Measurements from ENCODE around the gene AP3B1. TPM values are rescaled to one million over a fixed set of nuclear protein-coding genes. Genes with fewer than 3 reads are reported as not detected.

AP3B1 gene, protein sequence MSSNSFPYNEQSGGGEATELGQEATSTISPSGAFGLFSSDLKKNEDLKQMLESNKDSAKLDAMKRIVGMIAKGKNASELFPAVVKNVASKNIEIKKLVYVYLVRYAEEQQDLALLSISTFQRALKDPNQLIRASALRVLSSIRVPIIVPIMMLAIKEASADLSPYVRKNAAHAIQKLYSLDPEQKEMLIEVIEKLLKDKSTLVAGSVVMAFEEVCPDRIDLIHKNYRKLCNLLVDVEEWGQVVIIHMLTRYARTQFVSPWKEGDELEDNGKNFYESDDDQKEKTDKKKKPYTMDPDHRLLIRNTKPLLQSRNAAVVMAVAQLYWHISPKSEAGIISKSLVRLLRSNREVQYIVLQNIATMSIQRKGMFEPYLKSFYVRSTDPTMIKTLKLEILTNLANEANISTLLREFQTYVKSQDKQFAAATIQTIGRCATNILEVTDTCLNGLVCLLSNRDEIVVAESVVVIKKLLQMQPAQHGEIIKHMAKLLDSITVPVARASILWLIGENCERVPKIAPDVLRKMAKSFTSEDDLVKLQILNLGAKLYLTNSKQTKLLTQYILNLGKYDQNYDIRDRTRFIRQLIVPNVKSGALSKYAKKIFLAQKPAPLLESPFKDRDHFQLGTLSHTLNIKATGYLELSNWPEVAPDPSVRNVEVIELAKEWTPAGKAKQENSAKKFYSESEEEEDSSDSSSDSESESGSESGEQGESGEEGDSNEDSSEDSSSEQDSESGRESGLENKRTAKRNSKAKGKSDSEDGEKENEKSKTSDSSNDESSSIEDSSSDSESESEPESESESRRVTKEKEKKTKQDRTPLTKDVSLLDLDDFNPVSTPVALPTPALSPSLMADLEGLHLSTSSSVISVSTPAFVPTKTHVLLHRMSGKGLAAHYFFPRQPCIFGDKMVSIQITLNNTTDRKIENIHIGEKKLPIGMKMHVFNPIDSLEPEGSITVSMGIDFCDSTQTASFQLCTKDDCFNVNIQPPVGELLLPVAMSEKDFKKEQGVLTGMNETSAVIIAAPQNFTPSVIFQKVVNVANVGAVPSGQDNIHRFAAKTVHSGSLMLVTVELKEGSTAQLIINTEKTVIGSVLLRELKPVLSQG
- 10 to 100 TPM; 40.8 to 54.3 (median 50.9) TPM for polyA plus RNA-seq (ENCODE audit: insufficient read depth in 1 of 5, insufficient read length in 5 of 5, low replicate concordance in 1 of 5)
- long read RNA-seq, donor 1, full-length matches to known transcripts, result 5 of 18 reads
- long read RNA-seq, donor 1, partial matches to known transcripts, result 13 of 18 reads
- long read RNA-seq, donor 1, other reads (novel, unspliced or antisense), result 0 of 18 reads
- long read RNA-seq, donor 2, full-length matches to known transcripts, result 2 of 2 reads
- long read RNA-seq, donor 2, partial matches to known transcripts, result 0 of 2 reads
- long read RNA-seq, donor 2, other reads (novel, unspliced or antisense), result 0 of 2 reads
- long read RNA-seq, donor 3, partial matches to known transcripts, result 0 of 1 reads
- long read RNA-seq, donor 3, other reads (novel, unspliced or antisense), result 0 of 1 reads
- long read RNA-seq, donor 4, full-length matches to known transcripts, result 3 of 11 reads
- long read RNA-seq, donor 4, partial matches to known transcripts, result 8 of 11 reads
- long read RNA-seq, donor 4, other reads (novel, unspliced or antisense), result 0 of 11 reads
- long read RNA-seq, donor 5, partial matches to known transcripts, result 0 of 1 reads
- long read RNA-seq, donor 5, other reads (novel, unspliced or antisense), result 0 of 1 reads
- long read RNA-seq, donor 6, full-length matches to known transcripts, result 2 of 8 reads
- long read RNA-seq, donor 6, partial matches to known transcripts, result 6 of 8 reads
- long read RNA-seq, donor 6, other reads (novel, unspliced or antisense), result 0 of 8 reads
- long read RNA-seq, donor 7, full-length matches to known transcripts, result 5 of 5 reads
- long read RNA-seq, donor 7, partial matches to known transcripts, result 0 of 5 reads
- long read RNA-seq, donor 7, other reads (novel, unspliced or antisense), result 0 of 5 reads
- long read RNA-seq, donor 8, result 0 reads

DNA sequence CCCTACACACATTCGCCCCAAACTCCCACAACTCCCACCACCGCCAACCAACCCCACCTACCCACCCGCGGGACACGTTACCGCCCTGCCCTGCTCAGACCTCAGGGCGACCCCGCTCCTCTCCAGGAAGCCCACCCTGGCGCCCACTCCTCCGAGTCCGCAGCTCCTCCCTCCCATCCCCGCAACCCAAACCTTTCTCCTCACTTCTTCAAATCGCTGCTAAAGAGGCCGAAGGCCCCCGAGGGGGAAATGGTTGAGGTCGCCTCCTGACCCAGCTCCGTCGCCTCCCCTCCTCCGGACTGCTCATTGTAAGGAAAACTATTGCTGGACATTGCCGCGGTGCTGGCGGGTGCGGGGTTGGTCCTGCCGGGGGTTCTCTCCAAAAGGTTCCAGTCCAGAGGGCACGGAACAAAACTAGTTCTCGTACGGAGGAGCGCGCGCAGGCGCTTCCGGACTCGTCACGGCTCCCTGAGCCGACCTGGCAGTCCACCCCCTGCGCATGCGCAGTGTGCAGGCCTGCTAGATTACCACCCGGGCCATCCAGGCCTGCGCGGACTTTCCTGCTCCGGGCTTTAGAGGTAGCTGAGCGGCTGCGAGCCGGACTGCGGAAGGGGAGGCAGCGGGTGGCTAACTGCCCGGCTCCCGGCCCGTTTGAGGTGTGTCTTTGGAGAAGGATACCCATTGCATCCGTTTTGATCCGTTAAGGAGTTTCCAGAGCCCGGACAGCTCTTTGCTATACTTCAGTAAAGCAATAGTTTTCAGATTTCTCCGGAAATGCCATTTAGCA is at the start of gene AP3B1:
Gene AP3B1 (minus strand): TSS at position 451 of the 787 bp plus-strand sequence. CDS start 119 bp downstream, at position 332.
- DNase-seq, result peak; percentile 98 to 99

DNA sequence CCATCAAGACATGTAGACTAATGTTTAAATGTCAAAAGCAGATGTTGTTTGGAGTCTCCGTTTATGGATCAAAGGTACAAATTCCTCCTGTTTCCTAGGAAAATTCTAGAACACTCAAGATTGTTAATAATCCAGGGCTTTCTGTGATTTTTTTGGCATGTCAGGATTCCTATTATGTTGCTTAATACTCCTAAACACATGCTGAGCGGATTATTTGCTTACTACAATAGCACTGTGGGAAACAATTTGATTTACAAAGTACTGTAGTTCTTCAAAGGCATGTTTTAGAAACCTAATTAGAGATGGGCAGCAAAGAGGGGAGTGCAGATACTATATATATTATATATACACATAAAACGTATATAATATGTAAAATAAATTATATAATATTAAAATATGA is 46.9 kb upstream of the AP3B1 start:
- DNase-seq, result no peak

DNA sequence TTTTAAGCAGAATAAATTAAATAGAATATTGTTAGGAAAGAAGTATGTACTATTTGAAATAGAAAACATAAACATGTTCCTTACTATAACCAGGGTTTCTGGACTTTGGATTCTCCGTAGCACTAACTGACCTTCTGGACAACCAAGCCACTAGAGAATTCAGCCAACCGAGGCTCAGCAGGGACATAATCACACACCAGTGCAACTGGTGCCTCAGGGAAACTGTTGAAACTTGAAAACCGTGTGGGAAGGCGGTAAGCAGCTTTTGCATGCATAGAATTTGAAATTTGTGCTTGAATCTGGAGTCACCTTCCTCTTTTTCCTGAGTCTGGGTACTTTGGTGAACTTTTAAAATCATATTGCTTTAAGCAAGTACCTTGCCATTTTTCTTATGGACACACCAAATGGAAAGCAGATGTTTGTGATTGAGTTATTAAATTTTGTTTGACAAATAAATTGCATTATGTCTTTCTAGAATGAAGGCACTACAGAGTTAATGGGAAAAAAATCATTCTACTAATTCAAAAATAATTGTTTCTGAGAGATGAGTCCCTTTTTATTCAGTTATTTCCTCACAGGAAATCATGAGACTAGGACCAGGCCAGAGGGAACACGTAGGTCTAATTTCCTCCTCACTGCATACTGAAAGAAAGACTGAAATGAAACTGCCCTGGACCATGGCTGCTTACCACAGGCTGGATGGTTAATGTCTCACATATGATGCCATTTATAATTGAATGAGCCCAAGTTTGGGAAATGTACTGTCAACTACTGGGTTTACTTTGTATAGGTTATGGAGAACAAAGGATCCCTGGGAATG is 45.3 kb upstream of the AP3B1 start:
- no peak for DNase-seq

DNA sequence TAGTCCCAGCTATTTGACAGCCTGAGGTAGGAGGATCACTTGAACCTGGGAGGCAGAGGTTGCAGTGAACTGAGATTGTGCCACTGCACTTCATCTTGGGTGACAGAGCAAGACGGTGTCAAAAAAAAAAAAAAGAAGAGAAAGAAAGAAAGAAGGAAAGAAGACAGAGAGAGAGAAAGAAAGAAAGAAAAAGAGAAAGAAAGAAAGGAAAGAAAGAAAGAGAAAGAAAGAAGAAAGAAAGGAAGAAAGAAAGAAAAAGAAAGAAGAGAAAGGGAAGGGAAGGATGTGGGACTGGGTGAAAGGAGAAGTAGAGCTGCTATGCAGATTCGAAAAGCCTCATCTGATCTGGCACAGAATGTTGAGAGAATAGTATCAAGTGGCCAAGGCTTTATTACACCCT is 42.2 kb upstream of the AP3B1 start:
- DNase-seq, result no peak

DNA sequence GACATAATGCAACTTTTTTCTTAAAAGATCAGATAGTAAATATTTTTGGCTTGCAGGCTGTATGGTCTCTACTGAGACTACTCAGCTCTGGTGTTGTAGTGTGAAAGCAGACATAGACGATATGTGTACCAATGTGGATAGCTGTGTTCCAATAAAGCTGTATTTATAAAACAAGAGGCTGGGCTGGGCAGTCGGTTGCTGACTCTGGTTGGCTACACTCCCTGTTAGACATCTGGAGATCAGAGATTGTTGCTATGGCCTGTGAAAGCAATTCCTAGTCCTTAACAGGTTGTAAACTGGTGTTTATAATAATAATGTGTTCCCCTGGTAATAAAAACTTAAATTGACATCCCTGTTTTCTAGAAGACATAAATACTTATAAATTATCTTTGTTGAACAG is 41.5 kb upstream of the AP3B1 start:
- DNase-seq, result no peak

DNA sequence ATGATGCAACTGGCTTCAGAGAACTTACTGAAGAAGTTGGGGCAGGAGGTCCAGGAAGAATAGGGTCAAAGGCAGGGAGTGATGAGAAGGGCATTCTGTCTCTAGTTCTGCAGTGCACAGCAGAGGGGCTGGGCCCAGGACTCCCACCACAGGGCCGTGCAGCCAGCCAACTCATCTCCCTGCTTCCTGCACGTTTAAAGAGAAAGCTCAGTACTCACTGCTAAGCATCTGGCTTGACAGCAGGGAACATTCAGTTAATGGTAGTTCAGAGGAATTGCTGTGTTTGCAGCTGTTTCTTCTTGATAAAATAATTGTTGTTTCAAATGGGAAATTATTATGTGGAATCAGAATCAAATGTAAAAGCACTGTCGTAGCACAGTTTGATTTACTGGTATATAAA is 40.3 kb upstream of the AP3B1 start:
- no peak for DNase-seq

DNA sequence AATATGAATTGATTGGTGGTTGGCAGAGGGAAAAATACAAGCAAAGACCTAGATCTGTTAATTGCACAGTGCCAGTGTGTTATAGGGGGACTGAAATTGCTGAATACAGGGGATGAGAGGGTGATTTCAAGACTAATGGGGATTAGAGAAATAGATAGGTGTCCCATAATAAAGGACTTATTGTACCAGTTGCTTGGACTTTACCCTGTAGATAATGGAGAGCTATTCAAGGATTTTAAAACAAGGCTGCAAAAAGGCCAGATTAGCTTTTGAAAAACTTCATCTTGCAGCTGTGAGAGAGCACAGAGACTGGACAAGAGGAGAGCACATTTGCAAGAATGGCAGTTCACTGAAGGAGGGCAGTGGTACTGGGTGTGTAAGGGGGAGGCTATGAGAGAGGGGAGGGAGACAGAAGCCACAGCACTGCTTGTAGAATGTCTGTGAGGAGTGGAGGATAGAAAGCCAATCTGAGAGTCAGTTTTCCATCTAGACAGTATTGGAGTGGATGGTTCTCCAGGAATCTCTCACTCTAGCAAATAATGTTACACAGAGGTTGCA is 37.1 kb upstream of the AP3B1 start:
- DNase-seq, result no peak

DNA sequence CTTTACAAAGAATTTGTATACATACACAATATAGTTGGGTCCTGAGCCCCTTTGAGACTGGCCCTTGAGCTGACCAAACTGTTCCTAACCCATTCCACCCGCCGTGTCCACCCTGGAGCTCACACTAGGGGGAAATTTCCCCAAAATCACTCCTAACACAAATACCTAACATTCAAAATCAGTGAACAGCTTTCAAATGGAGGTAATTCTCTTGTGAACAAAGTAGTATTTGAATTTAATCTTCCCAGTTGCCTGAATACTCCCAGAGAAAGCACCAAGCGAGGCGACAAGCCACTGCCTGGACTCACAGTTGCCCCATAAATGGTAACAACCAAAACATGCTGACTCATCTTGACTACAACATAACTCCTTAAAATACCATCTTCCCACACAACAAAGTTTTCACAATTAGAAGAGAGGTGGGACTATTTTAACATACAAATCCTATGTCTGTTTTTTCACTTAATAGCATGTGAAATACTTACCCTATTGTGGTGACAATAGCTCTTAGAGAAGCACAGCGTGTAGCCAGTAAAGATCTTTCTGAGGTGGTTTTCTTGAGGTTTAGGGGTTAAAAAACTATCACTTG is 34.2 kb upstream of the AP3B1 start:
- DNase-seq, result no peak

DNA sequence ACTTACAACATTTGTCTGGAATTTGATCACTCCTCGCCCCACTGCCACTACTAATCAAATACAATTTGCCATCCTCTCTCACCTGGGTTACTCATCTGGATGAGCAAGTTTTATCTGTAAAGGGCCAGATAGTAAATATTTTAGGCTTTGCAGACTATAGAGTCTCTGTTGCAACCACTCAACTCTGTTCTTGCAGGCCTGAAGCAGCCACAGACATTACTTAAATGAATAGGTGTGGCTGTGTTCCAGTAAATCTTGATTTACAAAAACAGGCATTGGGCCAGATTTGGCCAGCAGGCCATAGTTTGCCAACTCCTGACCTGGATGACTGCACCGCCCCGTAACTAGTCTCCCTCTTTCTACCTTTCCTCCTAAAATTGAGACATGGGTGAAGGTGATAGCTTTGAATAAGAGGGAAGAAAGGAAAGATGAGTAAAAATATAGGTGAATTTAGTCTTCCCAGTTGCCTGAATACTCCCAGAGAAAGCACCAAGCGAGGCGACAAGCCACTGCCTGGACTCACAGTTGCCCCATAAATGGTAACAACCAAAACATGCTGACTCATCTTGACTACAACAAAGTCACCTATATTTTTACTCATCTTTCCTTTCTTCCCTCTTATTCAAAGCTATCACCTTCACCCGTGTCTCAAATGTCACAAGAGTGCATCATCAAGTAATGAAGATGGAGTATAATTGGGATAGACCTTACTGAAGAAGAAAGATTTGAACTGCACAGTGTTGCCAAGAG is 33.4 kb upstream of the AP3B1 start:
- DNase-seq, result no peak

DNA sequence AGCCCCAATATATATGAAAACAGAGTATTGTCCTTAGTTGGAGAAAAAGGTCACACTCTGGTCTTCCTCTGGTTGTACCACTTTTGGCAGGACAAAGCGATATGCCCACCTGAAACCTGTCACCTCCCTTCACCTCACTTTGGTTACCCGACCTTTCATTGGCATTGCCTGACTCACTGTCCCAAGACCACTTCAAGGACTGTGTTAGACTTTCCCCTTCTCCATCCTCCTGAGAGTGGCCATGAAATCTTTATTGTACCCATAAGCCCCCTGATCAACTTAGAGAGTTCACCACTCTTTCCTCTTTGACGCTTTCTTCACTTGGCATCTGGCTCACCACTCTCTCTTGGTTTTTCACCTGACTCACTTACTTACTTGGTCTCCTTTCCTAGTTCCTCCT is 32.4 kb upstream of the AP3B1 start:
- DNase-seq, result no peak

DNA sequence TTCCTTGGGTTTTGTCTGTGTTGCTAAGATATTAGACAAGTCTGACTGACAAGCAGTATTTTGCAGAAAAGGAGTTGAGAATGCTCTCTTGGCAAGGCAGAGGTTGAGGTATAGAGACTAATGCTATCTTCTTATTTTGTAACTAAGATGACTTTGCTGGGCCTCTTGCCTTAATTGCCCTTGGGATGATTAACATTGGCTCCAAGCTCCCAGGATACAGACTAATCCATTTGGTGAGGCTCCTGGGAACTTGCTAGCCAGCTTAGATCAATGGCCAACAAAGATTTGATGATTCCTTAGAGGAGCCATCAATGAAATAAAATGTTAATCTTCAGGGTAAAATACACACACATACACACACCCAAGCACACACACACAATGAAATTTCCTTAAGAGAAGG is 28.7 kb upstream of the AP3B1 start:
- no peak for DNase-seq

DNA sequence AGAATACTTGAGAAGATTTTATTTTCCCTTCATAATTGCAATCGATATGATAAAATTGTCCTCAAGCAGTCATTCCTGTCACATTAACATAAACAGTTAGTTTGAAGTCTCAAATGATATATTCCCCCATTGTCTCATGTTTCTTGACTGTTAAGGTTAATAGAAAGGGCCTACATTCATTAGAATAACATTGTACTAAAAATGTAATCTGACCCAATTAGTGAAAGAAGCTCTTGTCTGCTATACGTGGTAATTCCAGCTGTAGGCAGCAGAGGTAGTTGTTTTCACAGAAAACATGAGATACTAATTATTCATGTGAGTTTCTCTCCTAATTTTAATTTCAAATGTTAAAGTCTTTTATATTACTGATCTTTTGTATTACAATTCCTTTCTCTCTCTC is 25.9 kb upstream of the AP3B1 start:
- peak in 1 of 2 donors; percentile 6 for DNase-seq

DNA sequence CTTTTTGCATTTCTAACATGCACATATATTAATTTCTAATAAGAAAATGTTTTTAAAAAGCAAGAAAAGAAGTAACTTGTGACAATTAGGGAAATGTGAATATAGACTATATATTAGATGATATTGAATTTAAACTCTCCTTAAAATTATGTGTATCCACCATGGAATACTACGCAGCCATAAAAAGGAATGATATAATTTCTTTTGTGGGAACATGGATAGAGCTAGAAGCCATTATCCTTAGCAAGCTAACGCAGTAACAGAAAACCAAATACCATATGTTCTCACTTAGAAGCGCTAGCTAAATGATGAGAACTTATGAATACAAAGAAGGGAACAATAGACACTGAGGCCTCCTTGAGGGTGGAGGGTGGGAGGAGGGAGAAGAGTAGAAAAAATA is 23.8 kb upstream of the AP3B1 start:
- no peak for DNase-seq

DNA sequence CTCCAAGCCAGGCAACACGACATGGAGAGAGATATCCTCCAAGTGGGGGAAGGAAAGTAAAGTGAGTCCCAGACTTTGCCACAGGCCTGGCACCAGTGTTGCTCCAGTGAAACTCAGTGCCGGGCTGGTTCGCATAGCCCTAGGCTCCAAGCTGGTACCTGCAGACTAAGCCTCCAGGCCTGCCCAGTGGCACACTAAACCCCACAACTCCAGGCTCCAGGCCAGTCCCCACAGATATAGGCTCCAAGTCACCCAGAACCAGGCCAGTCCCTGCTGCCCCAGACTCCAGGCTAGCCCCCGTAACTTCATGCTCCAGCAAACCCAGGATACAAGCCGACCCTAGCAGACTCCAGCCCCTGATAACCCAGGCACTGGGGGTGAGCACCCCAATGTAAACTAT is 23.0 kb upstream of the AP3B1 start:
- no peak for DNase-seq

DNA sequence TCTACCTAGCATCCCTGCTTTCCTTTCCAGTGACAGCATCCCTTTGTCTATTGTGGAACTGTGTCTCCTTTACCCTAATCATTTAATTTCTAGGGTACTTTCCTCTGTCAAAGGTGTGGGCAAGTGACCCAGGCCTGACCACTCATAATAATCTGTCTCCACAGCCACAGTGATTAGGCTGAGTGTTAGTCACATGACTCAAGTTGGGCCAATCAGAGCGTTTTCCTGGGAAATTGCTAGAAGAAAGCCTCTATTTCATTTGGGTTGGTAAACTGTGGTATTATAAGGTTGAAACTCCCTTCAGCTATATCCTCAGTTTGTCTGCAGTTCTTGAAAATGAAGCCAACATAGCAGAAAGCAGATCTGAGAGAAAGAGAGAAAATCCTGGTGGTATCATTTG is 14.2 kb upstream of the AP3B1 start:
- DNase-seq, result no peak

DNA sequence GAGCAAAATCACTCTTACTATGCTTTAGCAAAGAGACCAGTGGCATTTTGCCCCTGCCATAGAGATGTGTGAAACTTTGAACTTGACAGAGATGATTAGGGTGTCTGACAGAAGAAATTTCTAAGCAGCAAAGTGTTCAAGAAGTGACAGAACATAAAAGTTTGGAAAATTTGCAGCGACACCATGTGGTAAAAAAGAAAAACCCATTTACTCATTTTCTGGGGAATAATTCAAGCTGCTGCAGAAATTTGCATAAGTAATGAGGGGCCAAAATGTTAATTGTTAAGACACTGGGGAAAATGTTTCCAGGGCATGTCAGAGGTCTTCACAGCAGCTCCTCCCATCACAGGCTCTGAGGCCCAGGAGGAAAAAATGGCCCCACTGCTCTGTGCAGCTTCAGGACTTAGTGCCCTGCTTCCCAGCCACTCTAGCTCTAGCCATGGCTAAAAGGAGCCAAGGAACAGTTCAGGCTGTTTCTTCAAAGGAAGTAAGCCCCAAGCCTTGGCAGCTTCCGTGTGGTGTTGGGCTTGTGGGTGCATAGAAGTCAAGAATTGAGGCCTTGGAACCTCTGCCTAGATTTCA is 6.1 kb upstream of the AP3B1 start:
- DNase-seq, result no peak
